HL-60 (cell line): Measurements from ENCODE around the gene CDPF1.

Source experiments
- CTCF ChIP-seq: IDR thresholded peaks from one replicate; pipeline ENCODE4 v1.5.1; 2011; ENCODE audit warnings: low read length, control low read depth, inconsistent platforms; ENCODE audit not compliant: insufficient read depth
- GABPA ChIP-seq: IDR thresholded peaks from 2 replicates; pipeline ENCODE4 v1.6.1; 2012; ENCODE audit warnings: low read depth
- POLR2AphosphoS5 ChIP-seq: IDR thresholded peaks from 2 replicates; pipeline ENCODE4 v1.6.1; 2012; ENCODE audit warnings: low read depth
- REST ChIP-seq: IDR thresholded peaks from 2 replicates; pipeline ENCODE4 v1.6.1; 2012; ENCODE audit warnings: low read depth; ENCODE audit not compliant: insufficient replicate concordance

- TF ChIP-seq CTCF = no peak
- TF ChIP-seq POLR2AphosphoS5 = no peak
- TF ChIP-seq REST = no peak
- TF ChIP-seq GABPA = no peak
Observed at GRCh38 chr22:46274381-46274780, 24.3 kb upstream of the CDPF1 start.
